22Rv1 (cell line): ENCODE data around the gene PPFIA1.

Experiments used
- ZFX ChIP-seq: fragments of 450-650 bp; IDR thresholded peaks from 2 replicates; pipeline ENCODE4 v1.6.1; 2017; ENCODE audit warnings: antibody characterized with exemption, borderline replicate concordance
- TF ChIP-seq, protein P1 (sequence below): fragments of 450-650 bp; IDR thresholded peaks from 2 replicates; pipeline ENCODE4 v1.5.1; 2017; ENCODE audit warnings: mild to moderate bottlenecking

- TF ChIP-seq, protein P1, sequence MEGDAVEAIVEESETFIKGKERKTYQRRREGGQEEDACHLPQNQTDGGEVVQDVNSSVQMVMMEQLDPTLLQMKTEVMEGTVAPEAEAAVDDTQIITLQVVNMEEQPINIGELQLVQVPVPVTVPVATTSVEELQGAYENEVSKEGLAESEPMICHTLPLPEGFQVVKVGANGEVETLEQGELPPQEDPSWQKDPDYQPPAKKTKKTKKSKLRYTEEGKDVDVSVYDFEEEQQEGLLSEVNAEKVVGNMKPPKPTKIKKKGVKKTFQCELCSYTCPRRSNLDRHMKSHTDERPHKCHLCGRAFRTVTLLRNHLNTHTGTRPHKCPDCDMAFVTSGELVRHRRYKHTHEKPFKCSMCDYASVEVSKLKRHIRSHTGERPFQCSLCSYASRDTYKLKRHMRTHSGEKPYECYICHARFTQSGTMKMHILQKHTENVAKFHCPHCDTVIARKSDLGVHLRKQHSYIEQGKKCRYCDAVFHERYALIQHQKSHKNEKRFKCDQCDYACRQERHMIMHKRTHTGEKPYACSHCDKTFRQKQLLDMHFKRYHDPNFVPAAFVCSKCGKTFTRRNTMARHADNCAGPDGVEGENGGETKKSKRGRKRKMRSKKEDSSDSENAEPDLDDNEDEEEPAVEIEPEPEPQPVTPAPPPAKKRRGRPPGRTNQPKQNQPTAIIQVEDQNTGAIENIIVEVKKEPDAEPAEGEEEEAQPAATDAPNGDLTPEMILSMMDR: no peak
- no peak for TF ChIP-seq ZFX
Observed at GRCh38 chr11:70233034-70233433, 37.5 kb upstream of the PPFIA1 start.
